22Rv1 (cell line): Measurements from ENCODE around the gene TNFRSF12A.
"Not testable (repeated sequence)": the region's sequence is repeated elsewhere in the genome, so short reads cannot be mapped to it uniquely, and the experiment has no call there.

ENCODE experiments used
- ZFX ChIP-seq: fragments of 450-650 bp; IDR thresholded peaks from 2 replicates; pipeline ENCODE4 v1.6.1; 2017; ENCODE audit warnings: antibody characterized with exemption, borderline replicate concordance
- TF ChIP-seq, protein P1 (sequence below): fragments of 450-650 bp; IDR thresholded peaks from 2 replicates; pipeline ENCODE4 v1.5.1; 2017; ENCODE audit warnings: mild to moderate bottlenecking

GRCh38 chr16:3052571-3053329 is 32.6 kb downstream of the TNFRSF12A start:
- TF ChIP-seq, protein P1, sequence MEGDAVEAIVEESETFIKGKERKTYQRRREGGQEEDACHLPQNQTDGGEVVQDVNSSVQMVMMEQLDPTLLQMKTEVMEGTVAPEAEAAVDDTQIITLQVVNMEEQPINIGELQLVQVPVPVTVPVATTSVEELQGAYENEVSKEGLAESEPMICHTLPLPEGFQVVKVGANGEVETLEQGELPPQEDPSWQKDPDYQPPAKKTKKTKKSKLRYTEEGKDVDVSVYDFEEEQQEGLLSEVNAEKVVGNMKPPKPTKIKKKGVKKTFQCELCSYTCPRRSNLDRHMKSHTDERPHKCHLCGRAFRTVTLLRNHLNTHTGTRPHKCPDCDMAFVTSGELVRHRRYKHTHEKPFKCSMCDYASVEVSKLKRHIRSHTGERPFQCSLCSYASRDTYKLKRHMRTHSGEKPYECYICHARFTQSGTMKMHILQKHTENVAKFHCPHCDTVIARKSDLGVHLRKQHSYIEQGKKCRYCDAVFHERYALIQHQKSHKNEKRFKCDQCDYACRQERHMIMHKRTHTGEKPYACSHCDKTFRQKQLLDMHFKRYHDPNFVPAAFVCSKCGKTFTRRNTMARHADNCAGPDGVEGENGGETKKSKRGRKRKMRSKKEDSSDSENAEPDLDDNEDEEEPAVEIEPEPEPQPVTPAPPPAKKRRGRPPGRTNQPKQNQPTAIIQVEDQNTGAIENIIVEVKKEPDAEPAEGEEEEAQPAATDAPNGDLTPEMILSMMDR: not testable (repeated sequence)
- not testable (repeated sequence) for TF ChIP-seq ZFX
